ENCODE measurements around the gene OPTC.
"Not testable (repeated sequence)": the region's sequence is repeated elsewhere in the genome, so short reads cannot be mapped to it uniquely, and the experiment has no call there.

Gene OPTC

GRCh38 chr1:203517426-203518110 lies 23.6 kb downstream of the OPTC start:
- no peak for DNase-seq (ENCODE audit: low read depth)

- DNase-seq (ENCODE audit: low read depth): not testable (repeated sequence)
These were observed 24.2 kb downstream of the OPTC start for GRCh38 chr1:203518139-203518538.

GRCh38 chr1:203518541-203518940 lies 24.6 kb downstream of the OPTC start:
- DNase-seq (ENCODE audit: low read depth): no peak

GRCh38 chr1:203519053-203519840 lies 25.3 kb downstream of the OPTC start:
- DNase-seq (ENCODE audit: low read depth): no peak

GRCh38 chr1:203519896-203520295 lies 25.9 kb downstream of the OPTC start:
- DNase-seq (ENCODE audit: low read depth): no peak

GRCh38 chr1:203520315-203520714 lies 26.4 kb downstream of the OPTC start:
- DNase-seq (ENCODE audit: low read depth): no peak

GRCh38 chr1:203521074-203521794 lies 27.3 kb downstream of the OPTC start:
- no peak for DNase-seq (ENCODE audit: low read depth)

- DNase-seq (ENCODE audit: low read depth): no peak
These were observed 27.9 kb downstream of the OPTC start for GRCh38 chr1:203521812-203522211.

- DNase-seq (ENCODE audit: low read depth): no peak
These were observed 28.3 kb downstream of the OPTC start for GRCh38 chr1:203522237-203522636.

GRCh38 chr1:203523667-203524066 lies 29.7 kb downstream of the OPTC start:
- no peak for DNase-seq (ENCODE audit: low read depth)

GRCh38 chr1:203524152-203524551 lies 30.2 kb downstream of the OPTC start:
- no peak for DNase-seq (ENCODE audit: low read depth)

- no peak for DNase-seq (ENCODE audit: low read depth)
These were observed 30.9 kb downstream of the OPTC start for GRCh38 chr1:203524824-203525223.

GRCh38 chr1:203525685-203526084 lies 31.7 kb downstream of the OPTC start:
- DNase-seq (ENCODE audit: low read depth): no peak

- no peak for DNase-seq (ENCODE audit: low read depth)
These were observed 32.2 kb downstream of the OPTC start for GRCh38 chr1:203526130-203526529.

GRCh38 chr1:203526572-203526971 lies 32.6 kb downstream of the OPTC start:
- no peak for DNase-seq (ENCODE audit: low read depth)

GRCh38 chr1:203527013-203527412 lies 33.1 kb downstream of the OPTC start:
- DNase-seq (ENCODE audit: low read depth): no peak

- DNase-seq (ENCODE audit: low read depth): no peak
These were observed 34.1 kb downstream of the OPTC start for GRCh38 chr1:203528063-203528462.

- DNase-seq (ENCODE audit: low read depth): no peak
These were observed 35.3 kb downstream of the OPTC start for GRCh38 chr1:203528976-203529835.

GRCh38 chr1:203531063-203531462 lies 37.1 kb downstream of the OPTC start:
- DNase-seq (ENCODE audit: low read depth): no peak

- DNase-seq (ENCODE audit: low read depth): no peak
These were observed 40.1 kb downstream of the OPTC start for GRCh38 chr1:203534012-203534411.

- DNase-seq (ENCODE audit: low read depth): no peak
These were observed 40.6 kb downstream of the OPTC start for GRCh38 chr1:203534526-203534925.

- DNase-seq (ENCODE audit: low read depth): no peak
These were observed 42.6 kb downstream of the OPTC start for GRCh38 chr1:203536575-203536974.
